ENCODE data around the gene ZNF607. TPM values are rescaled to one million over a fixed set of nuclear protein-coding genes. Genes with fewer than 3 reads are reported as not detected.
A peak's percentile ranks its signal among the peaks of the same experiment; 100 is the strongest.

The ZNF607 gene
- total and polyA plus RNA-seq, 10 of the 15 experiments (the other 5 are each of a cell fraction or from before 2014, with no cell fraction given), result 0.47 to 5.7 (median 2.2) TPM

DNA sequence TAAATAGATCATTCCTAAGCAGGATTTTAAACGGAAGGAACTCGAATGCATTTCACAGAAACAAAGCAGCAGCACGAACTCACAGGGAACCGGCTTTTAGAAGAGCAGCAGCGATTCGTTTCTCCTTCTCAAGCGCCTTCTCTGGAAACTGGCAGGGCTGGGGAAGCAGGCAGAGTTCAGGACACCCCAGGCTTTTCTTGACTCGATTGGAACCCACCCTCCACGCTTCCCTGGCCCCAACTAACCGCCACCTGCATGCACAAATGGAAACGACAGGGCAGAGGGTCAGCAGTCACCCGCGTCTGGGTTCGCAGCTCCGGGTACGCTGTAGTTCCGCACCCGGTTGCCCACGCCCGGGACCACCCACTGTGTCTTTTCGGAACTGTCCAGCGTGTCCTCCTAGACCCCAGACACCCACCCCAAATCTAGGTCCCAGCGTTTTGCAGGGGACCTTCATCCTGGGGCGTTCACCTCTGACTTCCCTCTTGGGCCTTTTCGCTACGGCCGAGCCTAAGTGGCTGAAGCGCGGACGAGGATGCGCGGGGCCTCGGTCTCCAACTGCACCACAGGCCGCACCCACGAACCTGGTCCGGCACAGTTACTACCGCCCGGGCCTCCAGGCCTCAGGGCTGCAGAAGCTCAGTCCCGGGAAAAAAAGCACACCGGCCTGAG, 64.8 kb downstream of the ZNF607 start (continued):
- TF ChIP-seq, protein P1, sequence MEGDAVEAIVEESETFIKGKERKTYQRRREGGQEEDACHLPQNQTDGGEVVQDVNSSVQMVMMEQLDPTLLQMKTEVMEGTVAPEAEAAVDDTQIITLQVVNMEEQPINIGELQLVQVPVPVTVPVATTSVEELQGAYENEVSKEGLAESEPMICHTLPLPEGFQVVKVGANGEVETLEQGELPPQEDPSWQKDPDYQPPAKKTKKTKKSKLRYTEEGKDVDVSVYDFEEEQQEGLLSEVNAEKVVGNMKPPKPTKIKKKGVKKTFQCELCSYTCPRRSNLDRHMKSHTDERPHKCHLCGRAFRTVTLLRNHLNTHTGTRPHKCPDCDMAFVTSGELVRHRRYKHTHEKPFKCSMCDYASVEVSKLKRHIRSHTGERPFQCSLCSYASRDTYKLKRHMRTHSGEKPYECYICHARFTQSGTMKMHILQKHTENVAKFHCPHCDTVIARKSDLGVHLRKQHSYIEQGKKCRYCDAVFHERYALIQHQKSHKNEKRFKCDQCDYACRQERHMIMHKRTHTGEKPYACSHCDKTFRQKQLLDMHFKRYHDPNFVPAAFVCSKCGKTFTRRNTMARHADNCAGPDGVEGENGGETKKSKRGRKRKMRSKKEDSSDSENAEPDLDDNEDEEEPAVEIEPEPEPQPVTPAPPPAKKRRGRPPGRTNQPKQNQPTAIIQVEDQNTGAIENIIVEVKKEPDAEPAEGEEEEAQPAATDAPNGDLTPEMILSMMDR (IDR thresholded peaks at IDR 0.05 in 2 of 3, conservative IDR thresholded peaks at IDR 0.05 in 1 of 3; ENCODE audit: control insufficient read depth in 2 of 3, extremely low read depth in 1 of 3, insufficient read depth in 1 of 3, low read depth in 3 of 3, low read length in 3 of 3), result 0 out of 6 replicates have a peak, but pooled peaks of 1 of the 3 experiments have one; percentile 1
- no peak for TF ChIP-seq HDAC6 (IDR thresholded peaks at IDR 0.05; ENCODE audit: unreplicated experiment)

DNA sequence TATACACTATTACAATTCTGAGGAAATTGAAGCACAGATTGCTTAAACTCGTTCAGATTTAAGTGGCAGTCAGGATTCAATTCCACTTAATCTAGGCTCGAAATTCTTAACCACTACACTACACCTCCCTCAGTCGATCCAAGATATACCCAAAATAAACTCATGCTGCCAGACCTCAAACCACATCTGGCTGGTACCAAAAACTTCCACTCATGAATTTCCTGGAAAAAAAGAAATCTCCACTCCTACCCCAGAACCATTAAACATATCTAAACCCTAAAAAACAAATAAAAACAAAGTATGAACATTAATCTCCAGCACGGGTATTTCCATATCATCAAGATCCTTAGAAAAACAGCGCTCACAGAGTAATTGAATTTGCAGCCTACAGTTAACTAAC, 65.4 kb downstream of the ZNF607 start:
- peak overlapping the region; percentile 89 for H3K9ac ChIP-seq (ENCODE audit: control insufficient read depth, insufficient read depth, low read length)
- peak overlapping the region; percentile 80 for H3K4me3 ChIP-seq
- CTCF ChIA-PET, result no interaction called here
- WGBS (ENCODE audit: insufficient coverage, insufficient replicate concordance, low lambda C conversion rate, missing lambda C conversion rate), result 2% methylated on average over 5 of the region's 5 CpGs
- peak overlapping the region; percentile 75 for H3K4me2 ChIP-seq (ENCODE audit: control insufficient read depth, insufficient read depth)
- BruUV-seq (replicated peaks), result TSS peak; percentile 81
- no peak for ATAC-seq
- DNase-seq (ENCODE audit: low read depth, low spot score), result no peak
- SMC1A ChIA-PET (ENCODE audit: uncharacterized antibody, unreplicated experiment), result no interaction called here
- no peaks in the 10 kb centered on the region for H3K4me1 ChIP-seq (ENCODE audit: control insufficient read depth, insufficient read depth, low read length)
- H3K27me3 ChIP-seq (replicated peaks in 1 of 2; ENCODE audit: control insufficient read depth in 2 of 2, insufficient read depth in 2 of 2, low read length in 1 of 2), result no peaks in the 10 kb centered on the region
- peak overlapping the region; percentile 84 for H2AFZ ChIP-seq (ENCODE audit: control insufficient read depth, low read depth, low read length)
- RAD21 ChIA-PET (ENCODE audit: unreplicated experiment), result no interaction called here
- H4K20me1 ChIP-seq (ENCODE audit: control insufficient read depth, insufficient read depth), result no peaks in the 10 kb centered on the region
- peak; percentile 84 for FAIRE-seq
- in situ Hi-C loops (cut with MboI), result loop anchor here (10.0 kb wide), 1 partner anchor 339 kb away; no protein-coding TSS in a partner anchor
- intact Hi-C loops (cut with micrococcal nuclease; ENCODE audit: unreplicated experiment), result no loop called here
- peaks cover 26% of the 10 kb centered on the region for H3K79me2 ChIP-seq (ENCODE audit: control insufficient read depth, insufficient read depth, low read length)
- H3K36me3 ChIP-seq (ENCODE audit: control insufficient read depth in 2 of 2, insufficient read depth in 2 of 2, low read length in 1 of 2), result peaks cover 0 to 4% of the 10 kb centered on the region in 2 experiments; a peak in 1 of 4 replicates
- POLR2A ChIA-PET, result interaction anchor here (0.7 kb wide), 1 partner anchor 283 kb away, joined by 3 read pairs; the partner anchor contains the start of gene ZNF527
- H3K9me3 ChIP-seq (replicated peaks; ENCODE audit: control insufficient read depth, insufficient read depth, low read length), result peaks cover 6% of the 10 kb centered on the region
- peak overlapping the region; percentile 85 for H3K27ac ChIP-seq (ENCODE audit: control insufficient read depth, insufficient read depth)
- TF ChIP-seq YBX1 (IDR thresholded peaks at IDR 0.05) (no peak), TCF7 (IDR thresholded peaks at IDR 0.05; ENCODE audit: borderline replicate concordance) (no peak), NFIC (IDR thresholded peaks at IDR 0.05; ENCODE audit: low read depth, low read length) (no peak), ZNF274 (IDR thresholded peaks at IDR 0.05; ENCODE audit: insufficient read depth, insufficient read length) (no peak), FOS (IDR thresholded peaks at IDR 0.05; ENCODE audit: borderline replicate concordance, extremely low read depth, insufficient read length) (no peak), CHD1 (IDR thresholded peaks at IDR 0.05; ENCODE audit: low read depth, low read length) (no peak), ZNF384 (IDR thresholded peaks at IDR 0.05; ENCODE audit: borderline replicate concordance, low read depth, low read length) (no peak), ZNF207 (IDR thresholded peaks at IDR 0.05; ENCODE audit: borderline replicate concordance) (no peak), RELA (IDR thresholded peaks at IDR 0.05; ENCODE audit: borderline replicate concordance, partially characterized antibody) (no peak)
- TF ChIP-seq, protein P2, sequence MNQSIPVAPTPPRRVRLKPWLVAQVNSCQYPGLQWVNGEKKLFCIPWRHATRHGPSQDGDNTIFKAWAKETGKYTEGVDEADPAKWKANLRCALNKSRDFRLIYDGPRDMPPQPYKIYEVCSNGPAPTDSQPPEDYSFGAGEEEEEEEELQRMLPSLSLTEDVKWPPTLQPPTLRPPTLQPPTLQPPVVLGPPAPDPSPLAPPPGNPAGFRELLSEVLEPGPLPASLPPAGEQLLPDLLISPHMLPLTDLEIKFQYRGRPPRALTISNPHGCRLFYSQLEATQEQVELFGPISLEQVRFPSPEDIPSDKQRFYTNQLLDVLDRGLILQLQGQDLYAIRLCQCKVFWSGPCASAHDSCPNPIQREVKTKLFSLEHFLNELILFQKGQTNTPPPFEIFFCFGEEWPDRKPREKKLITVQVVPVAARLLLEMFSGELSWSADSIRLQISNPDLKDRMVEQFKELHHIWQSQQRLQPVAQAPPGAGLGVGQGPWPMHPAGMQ (IDR thresholded peaks at IDR 0.05; ENCODE audit: borderline replicate concordance), result no peak
- TF ChIP-seq, protein P3, sequence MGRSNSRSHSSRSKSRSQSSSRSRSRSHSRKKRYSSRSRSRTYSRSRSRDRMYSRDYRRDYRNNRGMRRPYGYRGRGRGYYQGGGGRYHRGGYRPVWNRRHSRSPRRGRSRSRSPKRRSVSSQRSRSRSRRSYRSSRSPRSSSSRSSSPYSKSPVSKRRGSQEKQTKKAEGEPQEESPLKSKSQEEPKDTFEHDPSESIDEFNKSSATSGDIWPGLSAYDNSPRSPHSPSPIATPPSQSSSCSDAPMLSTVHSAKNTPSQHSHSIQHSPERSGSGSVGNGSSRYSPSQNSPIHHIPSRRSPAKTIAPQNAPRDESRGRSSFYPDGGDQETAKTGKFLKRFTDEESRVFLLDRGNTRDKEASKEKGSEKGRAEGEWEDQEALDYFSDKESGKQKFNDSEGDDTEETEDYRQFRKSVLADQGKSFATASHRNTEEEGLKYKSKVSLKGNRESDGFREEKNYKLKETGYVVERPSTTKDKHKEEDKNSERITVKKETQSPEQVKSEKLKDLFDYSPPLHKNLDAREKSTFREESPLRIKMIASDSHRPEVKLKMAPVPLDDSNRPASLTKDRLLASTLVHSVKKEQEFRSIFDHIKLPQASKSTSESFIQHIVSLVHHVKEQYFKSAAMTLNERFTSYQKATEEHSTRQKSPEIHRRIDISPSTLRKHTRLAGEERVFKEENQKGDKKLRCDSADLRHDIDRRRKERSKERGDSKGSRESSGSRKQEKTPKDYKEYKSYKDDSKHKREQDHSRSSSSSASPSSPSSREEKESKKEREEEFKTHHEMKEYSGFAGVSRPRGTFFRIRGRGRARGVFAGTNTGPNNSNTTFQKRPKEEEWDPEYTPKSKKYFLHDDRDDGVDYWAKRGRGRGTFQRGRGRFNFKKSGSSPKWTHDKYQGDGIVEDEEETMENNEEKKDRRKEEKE (IDR thresholded peaks at IDR 0.05), result no peak
- TF ChIP-seq, protein P4, sequence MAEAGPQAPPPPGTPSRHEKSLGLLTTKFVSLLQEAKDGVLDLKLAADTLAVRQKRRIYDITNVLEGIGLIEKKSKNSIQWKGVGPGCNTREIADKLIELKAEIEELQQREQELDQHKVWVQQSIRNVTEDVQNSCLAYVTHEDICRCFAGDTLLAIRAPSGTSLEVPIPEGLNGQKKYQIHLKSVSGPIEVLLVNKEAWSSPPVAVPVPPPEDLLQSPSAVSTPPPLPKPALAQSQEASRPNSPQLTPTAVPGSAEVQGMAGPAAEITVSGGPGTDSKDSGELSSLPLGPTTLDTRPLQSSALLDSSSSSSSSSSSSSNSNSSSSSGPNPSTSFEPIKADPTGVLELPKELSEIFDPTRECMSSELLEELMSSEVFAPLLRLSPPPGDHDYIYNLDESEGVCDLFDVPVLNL (IDR thresholded peaks at IDR 0.05; ENCODE audit: low read depth, low read length), result no peak
